Stimulated activated CD8-positive, alpha-beta memory T cell treated with anti-CD3 and anti-CD28 coated beads, Interleukin-12 subunit alpha, Interleukin-12 subunit beta, amount 100 ng/mL, for 4 hours (primary cell): ENCODE measurements around the gene FNIP1.
"Not testable (repeated sequence)": the region's sequence is repeated elsewhere in the genome, so short reads cannot be mapped to it uniquely, and the experiment has no call there.

Source experiments
- DNase-seq: peaks from one replicate; pipeline ENCODE4 v3.0.0-alpha.2; 2020; ENCODE audit warnings: low read depth

Gene FNIP1

DNA sequence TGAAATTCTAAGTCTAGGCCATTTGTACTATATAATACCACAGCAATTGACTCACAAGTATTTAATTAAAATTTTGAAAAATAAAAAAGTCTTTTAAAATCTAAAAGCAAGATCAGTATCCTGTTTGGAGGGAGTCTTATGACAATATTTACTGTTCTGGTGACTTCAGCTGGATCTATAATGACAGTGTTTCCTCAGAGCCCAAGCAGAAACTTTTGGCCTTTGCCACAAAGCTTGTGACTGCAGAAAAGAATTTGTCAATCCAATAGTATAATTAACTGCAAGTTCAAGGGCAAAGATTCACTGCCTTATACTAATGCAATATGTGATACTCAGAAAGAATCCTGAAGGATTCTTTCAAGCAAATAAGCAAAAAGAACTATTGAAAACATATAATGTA is 112.2 kb downstream of the FNIP1 start:
- DNase-seq = no peak

DNA sequence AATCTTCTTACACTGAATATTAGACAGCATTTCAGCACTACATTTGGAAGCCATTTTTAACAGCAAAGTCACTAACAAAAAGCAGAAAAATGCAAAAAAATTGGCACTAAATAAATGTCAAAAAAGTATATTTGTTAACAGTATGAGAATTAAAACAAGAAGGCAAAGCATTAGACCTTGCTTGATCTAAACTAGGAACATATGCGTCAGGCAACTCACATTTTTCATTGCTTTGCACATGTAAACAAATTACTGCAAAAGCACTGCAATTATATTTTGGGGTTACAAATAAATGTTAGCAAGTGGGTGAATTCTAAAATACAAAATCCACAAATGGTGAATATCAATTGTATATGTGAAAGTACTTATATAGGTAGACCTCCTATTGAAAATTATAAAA is 112.8 kb downstream of the FNIP1 start:
- no peak for DNase-seq

DNA sequence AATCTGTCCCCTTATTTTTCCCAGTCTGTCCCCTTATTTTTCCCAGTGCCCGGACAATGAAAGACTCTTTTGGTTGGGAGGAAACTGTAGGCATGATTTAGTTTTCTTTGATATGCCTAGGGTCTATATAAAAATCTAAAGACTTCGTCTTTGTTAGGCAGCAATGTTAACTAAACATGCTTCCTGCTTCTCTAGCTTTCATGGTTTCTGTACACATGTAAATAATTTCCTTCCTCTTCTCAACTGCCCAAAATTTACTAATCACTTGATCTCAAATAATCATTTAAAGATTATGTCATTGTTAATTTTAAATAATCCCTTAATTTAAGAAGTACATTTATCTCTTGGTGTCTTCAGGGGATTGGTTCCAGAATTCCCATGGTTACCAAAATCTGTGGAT is 114.0 kb downstream of the FNIP1 start:
- DNase-seq = no peak

DNA sequence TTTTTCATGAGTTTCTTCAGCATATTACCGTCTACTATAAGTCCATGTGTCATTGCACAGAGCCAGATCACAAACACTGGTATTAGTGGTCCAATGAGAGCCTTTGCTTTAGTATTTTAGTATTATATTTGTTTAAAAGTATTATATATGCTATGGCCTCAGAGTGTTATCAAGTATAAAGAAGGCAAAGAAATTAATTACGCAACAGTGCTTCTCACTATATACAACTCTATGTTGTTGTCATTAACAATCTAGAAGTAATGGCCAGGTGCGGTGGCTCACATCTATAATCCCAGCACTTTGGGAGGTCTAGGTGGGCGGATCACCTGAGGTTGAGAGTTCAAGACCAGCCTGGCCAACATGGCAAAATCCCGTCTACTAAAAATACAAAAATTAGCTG is 114.6 kb downstream of the FNIP1 start:
- DNase-seq = no peak

DNA sequence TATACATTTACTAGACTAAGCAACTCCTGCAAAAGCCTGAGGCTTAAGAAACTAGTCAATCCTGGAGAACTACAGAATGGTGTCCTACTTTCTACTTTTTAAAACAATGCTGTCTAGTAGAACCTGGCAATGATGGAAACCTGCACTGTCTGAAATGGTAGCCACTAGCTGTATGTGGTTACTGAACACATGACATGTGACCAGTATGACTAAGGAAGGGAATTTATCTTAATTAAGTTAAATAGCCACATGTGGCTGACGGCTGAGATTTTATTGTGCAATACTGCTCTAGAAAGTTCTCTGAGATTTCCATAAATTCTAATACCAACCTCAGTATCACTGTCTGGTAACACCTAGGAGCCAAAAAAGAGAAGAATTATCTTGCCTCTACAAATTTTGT is 116.9 kb downstream of the FNIP1 start:
- no peak for DNase-seq

DNA sequence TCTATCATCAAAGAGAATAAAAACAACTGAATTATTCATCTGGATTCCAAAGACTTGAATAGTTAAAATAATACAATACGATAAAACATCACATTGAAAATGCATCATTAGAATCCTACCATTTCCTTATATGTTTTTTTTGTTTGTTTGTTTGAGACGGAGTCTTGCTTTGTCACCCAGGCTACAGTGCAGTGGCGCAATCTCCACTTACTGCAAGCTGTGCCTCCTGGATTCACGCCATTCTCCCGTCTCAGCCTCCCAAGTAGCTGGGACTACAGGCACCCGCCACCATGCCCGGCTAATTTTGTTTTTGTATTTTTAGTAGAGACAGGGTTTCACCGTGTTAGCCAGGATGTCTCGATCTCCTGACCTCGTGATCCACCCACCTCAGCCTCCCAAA is 118.5 kb downstream of the FNIP1 start:
- not testable (repeated sequence) for DNase-seq

DNA sequence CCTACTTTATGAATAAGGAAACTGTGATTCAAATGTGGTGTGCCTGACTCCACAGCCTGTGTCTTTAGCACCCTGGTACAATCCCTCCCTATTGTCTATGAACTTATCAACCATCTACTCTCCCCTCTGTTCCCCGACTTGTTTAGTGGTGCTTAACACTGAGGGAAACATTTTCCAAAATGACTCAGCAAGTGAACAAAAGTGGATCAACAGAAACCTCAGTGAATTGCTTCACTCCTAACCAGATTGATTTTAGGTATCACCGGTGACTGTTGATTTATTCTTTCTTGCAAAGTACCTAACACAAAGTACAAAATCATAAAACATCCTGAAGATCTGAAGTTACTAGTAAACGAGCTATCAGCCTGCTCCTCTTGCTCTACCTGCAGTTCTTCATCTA is 119.7 kb downstream of the FNIP1 start:
- no peak for DNase-seq

DNA sequence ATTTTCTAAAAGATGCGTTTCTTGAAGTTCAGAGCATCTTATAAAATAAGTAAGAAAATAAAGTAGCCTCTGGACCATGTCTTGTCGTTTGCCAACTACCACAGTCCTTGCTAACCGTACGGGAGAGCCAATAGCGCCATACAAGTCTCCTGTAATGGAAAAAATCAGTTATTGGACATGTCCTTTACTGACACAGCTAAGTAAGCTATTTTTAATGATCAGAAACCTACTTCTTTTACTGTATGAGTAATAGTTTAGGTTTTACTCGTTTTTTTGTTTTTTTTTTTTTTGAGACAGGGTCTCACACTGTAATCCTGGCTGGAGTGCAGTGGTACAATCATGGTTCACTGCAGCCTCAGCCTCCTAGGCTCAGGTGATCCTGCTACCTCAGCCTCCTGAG is 124.0 kb downstream of the FNIP1 start:
- no peak for DNase-seq

DNA sequence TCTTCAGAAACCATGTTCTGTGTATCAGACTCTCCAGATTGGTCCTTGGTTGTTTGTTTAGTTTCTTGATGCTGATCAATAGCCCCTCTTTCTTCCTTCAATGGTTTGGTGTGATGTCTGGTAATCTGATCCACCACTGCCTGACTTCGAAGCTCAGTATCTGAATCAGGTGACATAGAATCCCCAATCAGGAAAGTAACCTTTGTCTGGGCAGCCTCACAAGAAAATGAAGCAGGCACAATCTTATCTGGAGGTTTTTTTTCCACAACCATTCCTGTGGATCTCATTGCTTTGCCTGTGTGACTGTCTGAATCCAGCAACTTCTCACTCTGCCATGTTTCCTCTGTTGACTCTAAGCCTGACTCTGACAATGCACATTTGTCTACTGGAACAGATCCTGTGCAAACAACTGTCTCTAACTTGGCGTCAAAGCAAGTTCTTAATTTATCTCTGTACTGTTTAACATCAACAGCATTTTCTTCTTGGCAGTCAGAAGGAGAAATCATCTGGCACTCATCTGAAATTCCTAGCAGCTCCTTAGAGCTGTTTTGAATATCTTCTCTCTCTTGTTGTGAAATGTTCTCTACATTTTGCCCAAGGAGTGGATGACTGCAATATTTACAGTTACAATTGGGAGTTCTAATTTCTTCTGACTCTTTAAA is 124.7 kb downstream of the FNIP1 start:
- DNase-seq = no peak

DNA sequence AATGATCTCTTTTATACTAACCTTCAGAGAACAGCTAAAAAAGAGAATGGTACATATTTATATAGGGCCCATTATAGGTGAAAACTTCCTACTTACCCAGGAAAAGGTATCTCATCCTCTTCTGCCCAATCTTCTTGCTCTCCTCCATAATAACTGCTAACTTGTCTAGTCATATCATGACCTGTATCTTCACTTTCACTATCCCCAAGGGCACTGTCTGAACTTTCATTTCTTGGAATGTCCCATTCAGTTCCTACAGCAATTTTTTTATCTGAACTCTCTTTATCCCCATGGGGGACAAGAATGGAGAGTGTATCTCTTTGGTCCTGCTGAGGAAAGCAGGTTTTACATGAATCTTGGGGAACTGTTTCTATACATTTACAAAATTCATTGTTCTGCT is 125.4 kb downstream of the FNIP1 start:
- no peak for DNase-seq

DNA sequence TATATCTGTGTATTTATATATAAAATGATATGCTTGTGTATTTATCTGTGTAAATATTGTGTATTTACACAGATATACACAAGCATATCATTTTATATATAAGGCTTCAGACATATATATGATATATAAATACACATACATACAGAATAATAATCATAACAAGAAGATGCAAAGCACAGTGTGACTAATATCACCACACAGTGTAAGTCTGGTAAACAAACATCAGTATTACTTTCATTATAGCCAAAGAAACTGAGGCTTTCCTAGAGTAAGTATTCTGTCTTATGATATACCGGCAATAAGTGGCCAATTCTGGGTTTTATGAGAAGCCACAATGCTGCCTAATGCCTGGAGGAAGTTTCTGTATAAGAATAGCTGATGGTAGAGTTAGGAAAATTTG is 131.9 kb downstream of the FNIP1 start:
- no peak for DNase-seq

DNA sequence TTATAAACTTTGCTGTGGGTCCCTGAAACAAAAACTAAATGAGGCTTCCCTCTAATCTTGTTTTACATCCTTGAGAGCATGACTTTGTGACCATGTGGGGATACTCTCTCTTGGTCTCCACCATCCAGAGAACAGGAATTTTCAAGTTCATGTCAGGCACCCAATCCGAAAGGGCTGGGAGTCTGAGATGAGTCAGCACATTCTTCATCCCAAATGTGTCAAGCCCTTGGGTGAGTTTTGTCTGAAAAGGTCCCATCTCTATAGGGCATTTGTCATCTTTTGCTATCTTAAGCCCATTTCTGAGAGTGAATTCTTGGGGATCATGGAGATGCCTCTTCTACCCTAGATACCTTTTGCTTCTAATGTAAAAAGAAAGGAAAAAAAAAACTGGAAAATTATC is 134.9 kb downstream of the FNIP1 start:
- DNase-seq = no peak

DNA sequence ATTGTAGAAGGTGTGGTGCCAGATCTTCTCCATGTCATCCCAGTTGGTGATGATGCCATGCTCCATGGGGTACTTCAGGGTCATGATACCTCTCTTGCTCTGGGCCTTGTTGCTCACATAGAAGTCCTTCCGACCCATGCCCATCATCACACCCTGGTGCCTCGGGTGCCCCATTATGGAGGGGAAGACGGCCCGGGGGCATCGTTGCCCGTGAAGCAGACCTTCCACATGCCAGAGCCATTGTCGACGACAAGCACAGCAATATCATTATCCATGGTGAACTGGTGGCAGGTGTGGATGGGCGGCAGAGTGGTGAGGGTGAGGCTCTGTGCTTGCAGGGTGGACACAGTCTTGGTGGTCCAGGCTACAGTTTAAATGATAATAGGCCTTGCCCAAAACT is 137.0 kb downstream of the FNIP1 start:
- no peak for DNase-seq

DNA sequence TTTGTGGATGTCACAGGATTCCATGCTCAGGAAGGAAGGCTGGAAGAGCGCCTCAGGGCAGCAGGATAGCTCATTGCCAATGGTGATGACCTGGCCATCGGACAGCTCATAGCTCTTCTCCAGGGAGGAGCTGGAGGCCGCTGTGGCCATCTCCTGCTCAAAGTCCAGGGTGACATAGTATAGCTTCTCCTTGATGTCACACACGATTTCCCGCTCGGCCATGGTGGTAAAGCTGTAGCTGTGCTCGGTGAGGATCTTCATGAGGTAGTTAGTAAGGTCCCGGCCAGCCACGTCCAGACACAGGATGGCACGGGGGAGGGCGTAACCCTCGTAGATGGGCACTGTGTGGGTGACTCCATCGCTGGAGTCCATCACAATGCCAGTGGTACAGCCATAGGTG is 137.5 kb downstream of the FNIP1 start:
- DNase-seq = no peak

DNA sequence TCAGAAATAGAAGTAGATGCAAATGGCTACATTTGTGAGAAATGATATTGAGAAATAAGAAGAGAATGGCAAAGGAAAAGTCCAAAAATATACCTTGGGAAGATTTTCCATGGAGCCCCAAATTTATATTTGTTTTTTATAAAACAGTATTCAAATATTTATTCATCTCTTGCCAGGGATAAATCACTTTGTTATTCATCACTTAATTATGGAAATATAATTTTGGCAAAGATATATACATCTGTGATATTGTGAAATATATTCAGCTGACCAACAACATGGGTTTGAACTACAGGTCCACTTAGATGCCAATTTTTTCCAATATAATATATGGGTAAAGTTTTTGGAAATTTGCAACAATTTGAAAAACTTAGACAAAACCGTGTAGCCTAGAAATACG is 142.0 kb downstream of the FNIP1 start:
- no peak for DNase-seq

DNA sequence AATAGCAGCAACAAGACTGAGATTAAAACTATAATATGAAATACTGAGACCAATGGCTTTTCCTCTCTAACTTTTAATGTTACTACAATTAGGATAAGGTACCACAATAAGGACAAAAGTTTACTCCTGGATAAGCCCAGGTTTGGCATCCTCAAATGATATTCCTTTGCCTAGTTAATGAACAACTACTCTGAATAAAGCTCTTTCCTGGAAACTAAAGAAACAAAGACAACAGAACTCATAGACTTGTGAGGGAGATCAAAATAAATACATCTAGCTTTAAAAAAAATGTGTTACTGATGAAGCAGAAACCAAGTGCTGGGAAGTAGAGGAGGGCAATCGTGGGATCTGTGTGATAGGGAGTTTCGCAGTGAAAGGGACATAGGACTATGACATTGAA is 142.5 kb downstream of the FNIP1 start:
- DNase-seq = no peak

DNA sequence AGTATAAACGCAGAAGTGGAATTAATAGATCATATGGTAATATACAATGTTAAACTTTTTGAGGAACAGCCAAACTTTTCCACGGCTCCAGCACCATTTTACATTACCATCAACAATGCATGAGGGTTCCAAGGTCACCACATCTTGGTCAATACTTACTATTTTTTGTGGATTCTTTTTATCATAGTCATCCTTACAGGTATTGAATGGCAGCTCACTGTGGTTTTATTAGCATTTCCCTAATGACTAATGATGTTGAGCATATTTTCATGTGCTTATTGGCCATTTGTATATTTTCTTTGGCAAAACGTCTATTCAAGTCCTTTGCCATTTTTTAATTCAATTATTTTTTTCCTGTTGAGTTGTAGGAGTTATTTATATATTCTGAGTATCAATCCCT is 147.7 kb downstream of the FNIP1 start:
- no peak for DNase-seq

DNA sequence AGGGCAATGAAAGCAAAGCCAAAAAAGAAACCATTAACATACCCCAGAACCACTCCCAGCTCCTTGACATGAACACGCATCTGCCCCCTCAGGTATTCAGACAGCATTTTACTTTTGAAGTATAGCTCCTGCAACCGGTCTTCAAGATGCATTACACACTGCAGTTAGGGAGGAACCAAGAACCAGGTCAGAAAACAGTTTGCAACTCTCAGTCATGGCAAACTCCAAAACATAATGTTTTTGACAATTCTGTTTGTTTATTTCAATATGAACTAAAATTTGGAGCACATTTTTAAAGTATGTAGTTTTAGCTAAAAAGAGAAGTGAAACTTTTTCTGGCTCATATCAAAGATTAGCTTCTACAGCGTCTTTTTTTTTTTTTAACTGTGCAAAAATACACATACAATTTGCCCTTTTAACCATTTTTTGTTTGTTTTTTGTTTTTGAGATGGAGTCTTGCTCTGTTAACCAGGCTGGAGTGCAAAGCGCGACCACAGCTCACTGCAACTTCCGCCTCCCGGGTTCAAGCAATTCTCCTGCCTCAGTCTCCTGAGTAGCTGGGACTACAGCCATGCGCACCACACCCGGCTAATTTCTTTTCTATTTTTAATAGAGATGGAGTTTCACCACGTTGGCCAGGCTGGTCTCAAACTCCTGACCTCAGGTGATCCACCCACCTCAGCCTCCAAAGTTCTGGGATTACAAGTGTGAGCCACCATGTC is 149.6 kb downstream of the FNIP1 start:
- DNase-seq = no peak

DNA sequence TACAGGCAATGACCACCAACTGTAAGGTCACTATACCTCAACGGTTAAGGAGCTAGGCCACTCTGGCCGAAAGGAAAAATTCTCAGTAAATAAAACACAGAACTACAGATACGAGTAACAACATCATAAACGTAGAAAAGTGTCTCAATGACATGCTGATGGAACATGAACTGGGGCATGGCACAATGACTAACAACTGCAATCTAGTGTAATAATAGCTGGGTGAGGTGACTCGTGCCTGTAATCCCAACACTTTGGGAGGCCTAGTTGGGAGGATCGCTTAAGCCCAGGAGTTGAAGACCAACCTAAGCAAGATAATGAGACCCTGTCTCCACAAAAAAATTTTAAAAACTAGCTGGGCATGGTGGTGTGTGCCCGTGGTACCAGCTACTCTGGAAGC is 152.0 kb downstream of the FNIP1 start:
- DNase-seq = no peak

DNA sequence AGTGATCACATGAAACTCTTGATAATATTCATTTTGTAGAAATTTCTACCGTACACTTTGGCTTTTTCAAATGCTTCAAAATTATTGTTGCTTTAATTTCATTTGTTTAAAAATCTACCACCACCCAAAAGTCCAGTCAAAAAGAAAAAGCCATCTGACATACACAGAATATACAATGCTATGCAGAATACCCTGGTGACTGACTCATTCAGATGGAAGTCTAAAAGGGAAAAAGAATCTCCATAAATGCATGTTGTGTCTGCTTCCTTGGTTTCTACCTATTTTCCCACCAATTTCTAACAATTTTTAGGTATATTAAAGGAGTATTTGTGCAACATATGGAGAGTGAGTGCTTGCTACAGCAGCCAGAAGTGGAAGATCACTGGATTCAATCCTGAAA is 152.4 kb downstream of the FNIP1 start:
- DNase-seq = no peak

DNA sequence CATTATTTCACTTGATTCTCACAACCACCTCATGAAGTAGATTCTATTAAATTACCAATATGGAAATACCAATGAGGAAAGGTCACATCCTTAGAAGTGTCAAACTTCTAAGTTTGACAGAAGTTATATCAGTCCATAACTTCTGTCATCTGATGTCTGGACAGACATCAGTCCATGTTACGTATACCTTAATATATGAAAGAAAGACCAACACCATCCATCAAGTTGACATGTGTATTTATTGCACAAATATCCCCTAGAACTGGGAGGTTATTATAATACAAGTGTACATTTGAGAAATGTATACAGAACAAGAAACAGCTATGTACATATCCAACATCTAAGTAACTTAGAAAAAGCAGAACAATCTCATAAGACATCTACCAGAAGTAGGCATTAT is 155.3 kb downstream of the FNIP1 start:
- no peak for DNase-seq

DNA sequence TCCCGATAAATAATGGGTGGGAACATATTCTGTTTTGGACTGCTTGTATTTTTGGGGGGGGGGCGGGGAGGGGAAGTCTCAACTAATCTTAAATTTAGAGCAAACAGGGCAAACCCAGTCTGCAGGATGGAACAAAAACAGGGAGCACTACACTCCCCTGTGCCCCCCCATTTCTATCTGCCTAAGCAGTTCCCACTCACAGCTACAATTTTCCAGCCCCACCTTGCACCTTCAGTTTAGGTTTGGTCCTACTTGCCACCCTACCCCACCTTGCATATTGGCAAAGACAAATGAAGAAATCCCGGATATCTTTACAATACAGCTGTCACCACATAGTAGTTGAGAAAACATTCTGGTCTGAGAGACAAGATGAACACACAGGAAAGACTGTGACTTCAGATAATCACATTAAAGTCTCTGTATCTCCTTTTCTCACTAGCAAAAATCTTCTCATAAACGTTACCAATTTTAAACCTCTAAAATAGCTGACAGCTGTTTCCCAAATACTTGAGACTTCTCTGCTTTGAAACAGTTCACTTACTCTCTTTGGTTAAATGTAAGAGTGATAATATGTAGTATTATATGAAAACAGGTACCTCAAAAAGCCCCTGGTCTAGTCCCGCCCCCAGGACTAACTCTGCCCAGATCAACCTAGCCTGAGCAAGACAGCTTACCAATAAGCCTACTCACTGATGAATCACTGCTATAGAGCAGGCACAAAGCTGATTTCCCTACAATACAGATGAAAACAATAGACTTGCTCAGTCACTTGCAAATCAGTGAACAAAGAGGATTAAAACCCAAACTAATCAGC is 156.6 kb downstream of the FNIP1 start:
- DNase-seq = peak; percentile 10

DNA sequence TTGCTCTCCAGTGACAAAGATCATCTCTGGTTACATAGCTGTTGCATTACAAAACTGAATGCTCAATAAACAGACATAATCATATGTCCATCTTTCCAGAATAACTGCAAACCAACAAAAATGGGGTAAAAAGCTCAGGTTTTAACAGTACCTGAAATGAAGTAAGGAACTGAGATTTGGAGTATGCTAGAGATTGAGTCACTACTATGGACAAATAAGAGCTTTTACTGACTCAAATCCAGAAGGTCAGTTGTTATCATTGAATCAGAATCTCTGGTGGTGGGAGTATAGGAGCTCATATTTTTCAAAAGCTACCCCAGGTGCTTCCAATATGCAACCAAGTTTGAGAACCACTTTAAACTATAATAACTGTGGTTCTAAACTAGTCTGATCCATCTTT is 157.7 kb downstream of the FNIP1 start:
- DNase-seq = no peak
